Ovary (tissue), 9 donors: ENCODE measurements around the gene NAXD. TPM values are rescaled to one million over a fixed set of nuclear protein-coding genes. Genes with fewer than 3 reads are reported as not detected.
A peak's percentile ranks its signal among the peaks of the same experiment; 100 is the strongest.

ENCODE experiments used
- DNase-seq, 5 donors: peaks; one replicate each; pipeline ENCODE4 v3.0.0-alpha.2; 2019 to 2020
- H3K27ac ChIP-seq, 2 donors: fragments of 200-600 bp; one replicate each; pipeline versions ENCODE4 v1.5.1 to v1.8.0; 2019 to 2022
- H3K27me3 ChIP-seq: fragments of 200-600 bp; one replicate; pipeline ENCODE4 v1.8.0; 2022
- H3K36me3 ChIP-seq: fragments of 200-600 bp; sonication (generic); one replicate; pipeline ENCODE4 v1.5.1; 2019
- H3K4me1 ChIP-seq: one replicate; pipeline ENCODE4 v1.8.1; 2013; ENCODE audit warnings: mild to moderate bottlenecking, moderate library complexity; ENCODE audit not compliant: insufficient read depth
- H3K4me3 ChIP-seq: fragments of 200-600 bp; sonication (generic); one replicate; pipeline ENCODE4 v1.5.1; 2017
- H3K9me3 ChIP-seq, 2 donors: fragments of 200-600 bp in 1 of 2; sonication (generic) in 1 of 2; one replicate each; pipeline versions ENCODE4 v1.5.1 to v1.8.1; 2013 to 2019; ENCODE audit warnings: mild to moderate bottlenecking in 1 of 2, moderate library complexity in 1 of 2
- EP300 ChIP-seq: sonication (generic); formaldehyde crosslinking; IDR thresholded peaks from one replicate; pipeline ENCODE4 v1.6.1; 2017; ENCODE audit warnings: antibody characterized with exemption
- POLR2A ChIP-seq: fragments of 450-650 bp; IDR thresholded peaks from one replicate; pipeline ENCODE4 v1.6.1; 2017; ENCODE audit warnings: antibody characterized with exemption, mild to moderate bottlenecking, moderate library complexity
- WGBS, 3 donors: extraction: QIAGEN DNeasy Blood & Tissue Kit in 1 of 3; methylation state at CpG; one replicate each; pipeline versions ENCODE4 v1.1.5 to v1.1.7; 2013 to 2017; 5-methylcytosine and 5-hydroxymethylcytosine counted together
- intact Hi-C, 4 donors: fragments of 100-400 bp; cut with DNase I; formaldehyde crosslinking; loops; one replicate each; pipeline versions ENCODE4 v1.11.0 to v1.15.1; 2022 to 2023
- polyA plus RNA-seq, 2 donors: library from polyadenylated mRNA; stranded (reverse); fragments of 200-250 nt in 1 of 2; fragments of 350-450 nt in 1 of 2; fragmentation: Illumina TruSeq in 1 of 2; extraction: RNeasy Lipid Tissue Mini Kit (QIAGEN cat#74804) in 1 of 2; gene quantifications; one replicate each; pipeline ENCODE4 v1.2.3, GENCODE V29; 2013 to 2014
- total RNA-seq, 7 donors: library from RNA; depleted of rRNA in 2 of 7; stranded (reverse); fragments of >200 nt in 2 of 7; fragmentation: NEBNext Ultra II Directional in 3 of 7; extraction: Animal tissue kit (Norgen Biotek cat#: 25700) in 3 of 7; gene quantifications; one replicate each; pipeline versions ENCODE4 v1.1.0 to v1.2.4, GENCODE V29; 2016 to 2023
- TF ChIP-seq, protein P1 (sequence below), 3 donors: fragments of 450-650 bp in 2 of 3; fragments of 200-600 bp in 1 of 3; IDR thresholded peaks; one replicate each; pipeline versions ENCODE4 v1.5.1 to v1.8.0; 2016 to 2022; ENCODE audit warnings: antibody characterized with exemption in 3 of 3, mild to moderate bottlenecking in 1 of 3
- donor health status: DM: no; HTN: no; CAD: no; lungs with moderate emphysema.
- donor health status: DM: no; HTN: no; CAD: no.
- donor health status: Bipolar disorder and iron deficiency.
- donor health status: DM: yes; HTN: yes; CAD: no.
- donor health status: DM: no; HTN: no; CAD: no.
- donor health status: DM: yes; HTN: yes; CAD: no.

Gene NAXD
- total and polyA plus RNA-seq, 9 donors: 28.4 to 67.1 (median 48.5) TPM

DNA sequence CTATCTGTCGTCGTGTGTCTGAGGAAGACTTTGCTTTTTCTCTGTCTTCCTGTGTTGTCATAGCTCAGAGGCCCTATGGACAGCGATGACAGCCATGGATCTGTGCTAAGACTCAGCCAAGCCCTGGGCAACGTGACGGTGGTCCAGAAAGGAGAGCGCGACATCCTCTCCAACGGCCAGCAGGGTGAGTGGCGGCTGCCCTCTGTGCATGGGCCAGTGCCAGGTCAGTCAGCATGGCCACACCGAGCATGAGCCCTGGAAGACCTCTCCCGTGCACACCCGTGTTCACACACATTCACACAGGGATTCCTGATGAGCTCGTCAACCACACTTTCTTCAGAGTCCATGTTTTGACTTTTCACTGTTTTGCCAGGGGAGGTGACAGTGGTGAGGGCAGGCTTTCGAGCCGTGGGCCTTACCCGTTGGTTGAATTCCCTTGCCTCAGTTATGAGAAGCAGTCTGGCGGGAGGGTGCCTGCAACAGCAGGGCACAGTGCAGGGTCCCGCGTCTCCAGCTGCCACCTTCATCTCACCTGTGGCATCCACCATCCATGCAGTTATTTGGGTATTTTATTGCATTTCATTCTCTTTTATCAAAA lies 20.2 kb downstream of the NAXD start:
- H3K4me3 ChIP-seq: no peak overlapping the region
- H3K36me3 ChIP-seq: no peaks in the 10 kb centered on the region
- intact Hi-C loops: loop anchor here in 1 of 4 donors (10.0 kb wide), 1 partner anchor 69 kb away; the partner anchor contains the start of gene CARS2
- peak in 1 of 5 donors; percentile 36 for DNase-seq
- H3K27ac ChIP-seq: no peak overlapping the region
- no peaks in the 10 kb centered on the region for H3K27me3 ChIP-seq
- 83 to 88% (median 84%) methylated on average over 19 of the region's 19 CpGs for WGBS, 3 donors
- H3K9me3 ChIP-seq: no peaks in the 10 kb centered on the region
- no peak for TF ChIP-seq POLR2A
- TF ChIP-seq EP300: no peak
- TF ChIP-seq, protein P1, sequence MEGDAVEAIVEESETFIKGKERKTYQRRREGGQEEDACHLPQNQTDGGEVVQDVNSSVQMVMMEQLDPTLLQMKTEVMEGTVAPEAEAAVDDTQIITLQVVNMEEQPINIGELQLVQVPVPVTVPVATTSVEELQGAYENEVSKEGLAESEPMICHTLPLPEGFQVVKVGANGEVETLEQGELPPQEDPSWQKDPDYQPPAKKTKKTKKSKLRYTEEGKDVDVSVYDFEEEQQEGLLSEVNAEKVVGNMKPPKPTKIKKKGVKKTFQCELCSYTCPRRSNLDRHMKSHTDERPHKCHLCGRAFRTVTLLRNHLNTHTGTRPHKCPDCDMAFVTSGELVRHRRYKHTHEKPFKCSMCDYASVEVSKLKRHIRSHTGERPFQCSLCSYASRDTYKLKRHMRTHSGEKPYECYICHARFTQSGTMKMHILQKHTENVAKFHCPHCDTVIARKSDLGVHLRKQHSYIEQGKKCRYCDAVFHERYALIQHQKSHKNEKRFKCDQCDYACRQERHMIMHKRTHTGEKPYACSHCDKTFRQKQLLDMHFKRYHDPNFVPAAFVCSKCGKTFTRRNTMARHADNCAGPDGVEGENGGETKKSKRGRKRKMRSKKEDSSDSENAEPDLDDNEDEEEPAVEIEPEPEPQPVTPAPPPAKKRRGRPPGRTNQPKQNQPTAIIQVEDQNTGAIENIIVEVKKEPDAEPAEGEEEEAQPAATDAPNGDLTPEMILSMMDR (IDR thresholded peaks at IDR 0.05): no peak
- H3K4me1 ChIP-seq: peaks cover 6% of the 10 kb centered on the region

DNA sequence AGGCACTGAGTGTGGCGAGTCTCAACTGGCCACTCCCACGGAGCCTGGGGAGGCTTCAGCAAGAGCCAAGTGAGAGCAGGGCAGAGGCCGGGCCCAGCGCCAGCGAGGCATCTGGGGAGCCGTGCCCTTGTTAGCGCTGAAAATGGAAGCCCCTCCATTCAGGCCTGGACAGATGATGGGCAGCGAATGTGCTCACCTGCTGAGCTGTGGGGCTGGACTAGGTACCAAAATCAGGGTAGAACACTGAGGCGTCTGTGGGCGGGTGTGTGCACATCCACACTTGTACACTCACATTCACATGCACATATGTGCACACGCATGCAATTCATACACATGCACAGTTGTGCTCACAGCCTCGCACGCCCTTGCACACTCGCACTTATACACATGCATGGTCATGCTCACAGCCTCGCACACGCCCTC lies 20.7 kb downstream of the NAXD start:
- Histone ChIP-seq H3K27me3 (no peaks in the 10 kb centered on the region), H3K9me3 (no peaks in the 10 kb centered on the region), H3K4me1 (peaks cover 5% of the 10 kb centered on the region), H3K4me3 (no peak overlapping the region), H3K36me3 (no peaks in the 10 kb centered on the region), H3K27ac (no peak overlapping the region)
- DNase-seq: no peak
- WGBS, 3 donors: 77 to 88% (median 77%) methylated on average over 16 of the region's 16 CpGs
- intact Hi-C loops: loop anchor here in 1 of 4 donors (10.0 kb wide), 1 partner anchor 69 kb away; the partner anchor contains the start of gene CARS2
- TF ChIP-seq POLR2A (no peak), EP300 (no peak)
- TF ChIP-seq, protein P1 (IDR thresholded peaks at IDR 0.05): no peak

DNA sequence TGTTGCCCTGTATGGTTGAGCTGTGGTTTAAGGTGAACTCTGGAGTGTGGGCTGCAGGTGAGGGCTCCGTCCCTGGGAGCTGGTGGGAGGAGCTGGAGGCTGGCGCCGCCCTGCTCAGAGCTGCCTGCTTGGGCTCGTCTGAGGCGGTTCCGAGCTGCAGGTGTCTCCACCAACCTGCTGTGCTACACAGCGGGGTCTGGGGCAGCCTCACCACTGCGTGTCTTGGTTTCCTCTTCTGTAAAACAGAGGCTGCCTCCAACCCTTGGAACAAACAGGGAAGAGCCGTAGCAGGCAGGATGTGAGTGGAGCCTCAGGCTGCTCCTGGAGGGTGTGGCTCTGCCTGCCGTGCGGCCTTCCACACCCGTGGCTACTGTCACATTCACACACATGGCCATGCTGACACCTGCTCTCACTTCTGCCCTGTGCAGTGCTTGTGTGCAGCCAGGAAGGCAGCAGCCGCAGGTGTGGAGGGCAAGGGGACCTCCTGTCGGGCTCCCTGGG lies 21.4 kb downstream of the NAXD start:
- no peak overlapping the region for H3K4me3 ChIP-seq
- WGBS, 3 donors: 83 to 93% (median 89%) methylated on average over 14 of the region's 14 CpGs
- DNase-seq: no peak
- intact Hi-C loops: loop anchor here in 1 of 4 donors (10.0 kb wide), 1 partner anchor 68 kb away; the partner anchor contains the start of gene CARS2
- H3K27ac ChIP-seq: no peak overlapping the region
- H3K4me1 ChIP-seq: peaks cover 5% of the 10 kb centered on the region
- TF ChIP-seq, protein P1 (IDR thresholded peaks at IDR 0.05): no peak
- no peak for TF ChIP-seq EP300
- no peak for TF ChIP-seq POLR2A
- H3K36me3 ChIP-seq: no peaks in the 10 kb centered on the region
- H3K9me3 ChIP-seq: no peaks in the 10 kb centered on the region
- no peaks in the 10 kb centered on the region for H3K27me3 ChIP-seq

DNA sequence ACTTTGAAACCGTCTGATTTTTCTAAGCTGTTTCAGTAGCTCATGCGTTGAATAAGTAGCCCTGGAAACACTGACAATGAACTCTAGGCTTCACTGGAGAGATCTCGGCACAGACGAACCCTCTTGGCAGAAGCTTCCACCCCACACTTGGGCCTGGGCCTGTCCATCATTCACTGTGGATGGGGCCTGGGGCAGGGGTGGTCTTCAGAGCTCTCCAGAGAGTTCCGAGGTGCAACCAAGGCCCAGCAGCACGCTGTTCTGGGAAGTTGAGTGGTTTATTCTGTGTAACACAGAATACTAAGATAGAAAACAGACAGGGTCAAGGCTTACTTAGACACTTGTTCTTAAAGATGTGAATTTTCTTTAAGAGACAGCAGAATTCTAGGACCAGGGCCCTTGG lies 21.9 kb downstream of the NAXD start:
- peaks cover 5% of the 10 kb centered on the region for H3K4me1 ChIP-seq
- no peaks in the 10 kb centered on the region for H3K9me3 ChIP-seq
- TF ChIP-seq EP300 (no peak), POLR2A (no peak)
- TF ChIP-seq, protein P1 (IDR thresholded peaks at IDR 0.05): no peak
- intact Hi-C loops: loop anchor here in 1 of 4 donors (10.0 kb wide), 1 partner anchor 68 kb away; the partner anchor contains the start of gene CARS2
- WGBS, 3 donors: 87 to 92% (median 89%) methylated on average over 6 of the region's 6 CpGs
- H3K27ac ChIP-seq: no peak overlapping the region
- H3K36me3 ChIP-seq: no peaks in the 10 kb centered on the region
- DNase-seq: no peak
- H3K27me3 ChIP-seq: no peaks in the 10 kb centered on the region
- H3K4me3 ChIP-seq: no peak overlapping the region
